NCI-H774 (cell line): ENCODE results near the gene GALK1.

Experiments used
- DNase-seq: peaks from one replicate; lab custom pipeline; 2025; lab: John Stamatoyannopoulos, UW

The GALK1 gene

GRCh38 chr17:75749545-75750389, 15.2 kb downstream of the GALK1 start:
- peak; percentile 69 for DNase-seq

GRCh38 chr17:75748706-75749105, 16.3 kb downstream of the GALK1 start:
- no peak for DNase-seq

- DNase-seq, result no peak
Observed at GRCh38 chr17:75743625-75744206, 21.3 kb downstream of the GALK1 start.

GRCh38 chr17:75742337-75742736, 22.7 kb downstream of the GALK1 start:
- no peak for DNase-seq

GRCh38 chr17:75740631-75741077, 24.3 kb downstream of the GALK1 start:
- DNase-seq, result no peak

GRCh38 chr17:75740215-75740614, 24.8 kb downstream of the GALK1 start:
- DNase-seq, result no peak

- DNase-seq, result no peak
Observed at GRCh38 chr17:75739801-75740200, 25.2 kb downstream of the GALK1 start.

- DNase-seq, result no peak
Observed at GRCh38 chr17:75739174-75739573, 25.8 kb downstream of the GALK1 start.

- DNase-seq, result no peak
Observed at GRCh38 chr17:75738218-75738802, 26.7 kb downstream of the GALK1 start.

GRCh38 chr17:75737133-75737962, 27.6 kb downstream of the GALK1 start:
- no peak for DNase-seq

- no peak for DNase-seq
Observed at GRCh38 chr17:75736173-75736835, 28.7 kb downstream of the GALK1 start.

- no peak for DNase-seq
Observed at GRCh38 chr17:75734674-75735294, 30.2 kb downstream of the GALK1 start.

GRCh38 chr17:75733471-75733870, 31.5 kb downstream of the GALK1 start:
- no peak for DNase-seq

GRCh38 chr17:75731716-75732498, 33.1 kb downstream of the GALK1 start:
- no peak for DNase-seq

- no peak for DNase-seq
Observed at GRCh38 chr17:75731086-75731715, 33.8 kb downstream of the GALK1 start.

GRCh38 chr17:75730065-75730464, 34.9 kb downstream of the GALK1 start:
- no peak for DNase-seq

GRCh38 chr17:75729351-75729750, 35.6 kb downstream of the GALK1 start:
- no peak for DNase-seq

GRCh38 chr17:75727391-75727790, 37.6 kb downstream of the GALK1 start:
- no peak for DNase-seq

GRCh38 chr17:75725504-75725903, 39.5 kb downstream of the GALK1 start:
- DNase-seq, result no peak
